K562 (cell line): ENCODE data around the gene RDH16. TPM values are rescaled to one million over a fixed set of nuclear protein-coding genes. Genes with fewer than 3 reads are reported as not detected.

Experiments used
- ATAC-seq: fragments of 200-7000 bp; cut with Tn5 transposase; 3 replicates; pipeline ENCODE4 v1.9.1; 2020; ENCODE audit warnings: moderate library complexity
- BruUV-seq: library from RNA; stranded (reverse); fragments of 400-500 nt; replicated peaks from 2 replicates; lab custom pipeline; 2021; lab: Mats Ljungman, UMichigan
- CTCF ChIA-PET: fragments of 300-600 bp; formaldehyde crosslinking; extraction: SDS; loops from one replicate; lab custom pipeline; 2021; ENCODE audit warnings: low intra/inter-chr PET ratio; lab: Yijun Ruan, JAX
- POLR2A ChIA-PET: fragments of 300-600, 350-650 bp; sonication (Branson Sonifier 250); formaldehyde crosslinking; extraction: SDS; loops from one replicate; lab custom pipeline; 2021; ENCODE audit warnings: antibody characterized with exemption, inconsistent platforms; lab: Yijun Ruan, JAX
- DNase-seq, 4 experiments: peaks; one replicate each; pipeline versions ENCODE4 v3.0.0 to v3.0.0-alpha.2; 2011 to 2018; ENCODE audit warnings: low spot score in 3 of 4, mixed read lengths in 3 of 4; ENCODE audit errors: extremely low read depth in 1 of 4
- FAIRE-seq: peaks from 2 replicates; lab custom pipeline; 2011; peaks lifted over from hg19 to GRCh38; lab: Jason Lieb, UNC
- H2AFZ ChIP-seq: 2 replicates; pipeline ENCODE4 v1.6.0; 2011; ENCODE audit warnings: low read depth, low read length, control low read depth, inconsistent platforms
- H3K27ac ChIP-seq: fragments of 200-600 bp; 3 replicates; pipeline ENCODE4 v1.8.0; 2011; ENCODE audit warnings: low read depth, mild to moderate bottlenecking, control low read depth, inconsistent platforms, low read length, moderate library complexity, mixed read lengths; ENCODE audit errors: extremely low read depth
- H3K27me3 ChIP-seq, 2 experiments: fragments of 300-600 bp in 1 of 2; 2 replicates in 1 of 2; 3 replicates in 1 of 2; pipeline versions ENCODE4 v1.6.0 to v1.8.0; 2011; ENCODE audit warnings: inconsistent platforms in 2 of 2, low read length in 2 of 2, mild to moderate bottlenecking in 1 of 2, mixed read lengths in 1 of 2, moderate library complexity in 1 of 2; ENCODE audit not compliant: control insufficient read depth in 2 of 2, insufficient read depth in 2 of 2
- H3K36me3 ChIP-seq: fragments of 300-600 bp; 3 replicates; pipeline ENCODE4 v1.8.0; 2011; ENCODE audit warnings: mild to moderate bottlenecking, low read length, inconsistent platforms; ENCODE audit not compliant: control insufficient read depth, insufficient read depth
- H3K4me1 ChIP-seq, 2 experiments: fragments of 200-600 bp in 1 of 2; replicated peaks in 1 of 2; 2 replicates in 1 of 2; 3 replicates in 1 of 2; pipeline versions ENCODE4 v1.5.1 to v1.8.0; 2011; ENCODE audit warnings: inconsistent platforms in 2 of 2, low read length in 2 of 2, mild to moderate bottlenecking in 1 of 2, mixed read lengths in 1 of 2, moderate library complexity in 1 of 2; ENCODE audit not compliant: control insufficient read depth in 2 of 2, insufficient read depth in 2 of 2
- H3K4me2 ChIP-seq: 2 replicates; pipeline ENCODE4 v1.6.1; 2011; ENCODE audit warnings: low read length, control low read depth, inconsistent platforms, mixed read lengths; ENCODE audit not compliant: insufficient read depth
- H3K4me3 ChIP-seq: fragments of 200-600 bp; sonication (generic), shearing (Covaris generic); 2 replicates; pipeline ENCODE4 v1.5.1; 2016; ENCODE audit warnings: control low read depth, inconsistent platforms
- H3K79me2 ChIP-seq: fragments of 200-600 bp; 3 replicates; pipeline ENCODE4 v1.8.0; 2011; ENCODE audit warnings: low read length, inconsistent platforms; ENCODE audit not compliant: control insufficient read depth, insufficient read depth
- H3K9ac ChIP-seq, 2 experiments: 2 replicates each; pipeline versions ENCODE4 v1.6.0 to v1.6.1; 2011; ENCODE audit warnings: low read depth in 2 of 2, low read length in 2 of 2, control low read depth in 1 of 2, inconsistent platforms in 1 of 2, mild to moderate bottlenecking in 1 of 2, mixed read lengths in 1 of 2; ENCODE audit not compliant: insufficient read depth in 1 of 2
- H3K9me1 ChIP-seq: one replicate; pipeline ENCODE4 v1.6.0; 2011; ENCODE audit warnings: inconsistent platforms, mild to moderate bottlenecking, low read length, moderate library complexity; ENCODE audit not compliant: control insufficient read depth, insufficient read depth
- H3K9me3 ChIP-seq: replicated peaks from 2 replicates; pipeline ENCODE4 v1.5.1; 2011; ENCODE audit warnings: low read depth, low read length, inconsistent platforms; ENCODE audit not compliant: control insufficient read depth, insufficient read depth
- H4K20me1 ChIP-seq: replicated peaks from 2 replicates; pipeline ENCODE4 v1.6.1; 2011; ENCODE audit warnings: low read length, inconsistent platforms, mixed read lengths; ENCODE audit not compliant: control insufficient read depth, insufficient read depth
- CBFA2T3 ChIP-seq: fragments of 450-650 bp; IDR thresholded peaks from 2 replicates; pipeline ENCODE4 v1.6.1; 2017
- RFX7 ChIP-seq: fragments of 250-450 bp; sonication (Bioruptor Pico); IDR thresholded peaks from 2 replicates; pipeline ENCODE4 v1.5.1; 2021; ENCODE audit warnings: mild to moderate bottlenecking
- SAP30 ChIP-seq: fragments of 200-600 bp; sonication (generic); IDR thresholded peaks from 2 replicates; pipeline ENCODE4 v1.6.1; 2012; ENCODE audit warnings: borderline replicate concordance, low read depth, mild to moderate bottlenecking, moderate library complexity, low read length, control low read depth, inconsistent platforms; ENCODE audit not compliant: insufficient read depth, poor library complexity, severe bottlenecking
- SMC3 ChIP-seq: conservative IDR thresholded peaks from 2 replicates; pipeline ENCODE4 v1.6.1; 2011; ENCODE audit warnings: low read depth, low read length, improper control_type of control experiment; ENCODE audit not compliant: insufficient read depth
- TAF1 ChIP-seq: IDR thresholded peaks from 2 replicates; pipeline ENCODE4 v1.6.1; 2011; ENCODE audit warnings: mild to moderate bottlenecking, low read length, moderate library complexity; ENCODE audit not compliant: insufficient read depth, control insufficient read depth, severe bottlenecking; ENCODE audit errors: extremely low read depth
- TAF9B ChIP-seq: fragments of 450-650 bp; IDR thresholded peaks from 2 replicates; pipeline ENCODE4 v1.6.1; 2018; ENCODE audit warnings: mild to moderate bottlenecking; ENCODE audit not compliant: partially characterized antibody
- TCF3 ChIP-seq: sonication (generic); formaldehyde crosslinking; IDR thresholded peaks from 2 replicates; pipeline ENCODE4 v1.4.0; 2020; ENCODE audit warnings: mild to moderate bottlenecking, missing genetic modification reagents
- ZNF507 ChIP-seq: conservative IDR thresholded peaks from 2 replicates; pipeline ENCODE4 v1.6.1; 2017; ENCODE audit warnings: missing genetic modification characterization, missing compliant biosample characterization
- ZNF707 ChIP-seq: fragments of 250-450 bp; sonication (Bioruptor Pico); conservative IDR thresholded peaks from 2 replicates; pipeline ENCODE4 v1.8.0; 2022; ENCODE audit warnings: inconsistent platforms, mild to moderate bottlenecking, moderate library complexity
- WGBS: fragments of 100-300 bp; shearing (Covaris generic); methylation state at CpG from one replicate; pipeline ENCODE4 v1.1.6; 2016; ENCODE audit warnings: low coverage, mixed read lengths; ENCODE audit not compliant: insufficient coverage; ENCODE audit errors: missing lambda C conversion rate; 5-methylcytosine and 5-hydroxymethylcytosine counted together
- in situ Hi-C: fragments of 300-500 bp; cut with MboI; formaldehyde crosslinking; loops from 4 replicates; pipeline ENCODE4 v1.15.0; 2018; ENCODE audit warnings: inconsistent platforms, mixed read lengths
- intact Hi-C: fragments of 100-400 bp; cut with micrococcal nuclease; formaldehyde crosslinking; loops from 2 replicates; pipeline ENCODE4 v1.14.2; 2022
- polyA plus RNA-seq, 8 experiments: library from polyadenylated mRNA; depleted of rRNA in 4 of 8; stranded (reverse) in 5 of 8; unstranded in 3 of 8; fragments of >200 nt; fragmentation: Nextera tagmentation in 2 of 8; fragmentation: Illumina TruSeq in 1 of 8; extraction: Ambion mirVana in 2 of 8; extraction: Trizol in 1 of 8; gene quantifications; 2 replicates each; pipeline versions ENCODE4 v1.2.1 to v1.2.3, GENCODE V29; 2011 to 2014; ENCODE audit warnings: inconsistent platforms in 1 of 8, missing spikeins in 1 of 8
- total RNA-seq, 7 experiments: library from RNA; depleted of rRNA in 6 of 7; stranded (reverse); fragments of >200 nt in 6 of 7; fragmentation: Illumina TruSeq in 2 of 7; extraction: Trizol in 2 of 7; gene quantifications; 2 replicates each; pipeline versions ENCODE4 v1.2.1 to v1.2.3, GENCODE V29; 2011 to 2021; ENCODE audit warnings: low replicate concordance in 1 of 7
- TF ChIP-seq, protein P1 (sequence below): fragments of 150-350 bp; conservative IDR thresholded peaks from 2 replicates; pipeline ENCODE4 v1.6.1; 2014; ENCODE audit warnings: low read length

The RDH16 gene
- total and polyA plus RNA-seq, 9 of the 15 experiments (the other 6 are each of a cell fraction or from before 2014, with no cell fraction given): 0.11 to 0.52 (median 0.22) TPM; not detected in 1

DNA sequence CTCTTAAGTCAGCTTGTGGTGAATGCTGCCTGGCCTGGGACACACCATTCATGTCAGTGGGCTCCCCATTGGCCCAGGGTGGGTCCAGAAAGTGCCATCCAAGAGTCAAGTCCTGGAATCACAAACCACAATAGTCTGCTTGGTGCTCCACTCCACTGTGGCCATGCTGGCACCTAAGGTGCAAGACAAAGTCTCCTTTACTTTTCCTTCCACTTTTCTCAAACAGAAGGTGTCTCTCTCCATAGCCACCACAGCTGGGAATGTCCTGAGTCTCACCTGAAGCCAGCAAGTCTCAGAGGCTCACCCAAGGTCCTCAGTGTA is 9.0 kb downstream of the RDH16 start (continued):
- TF ChIP-seq TAF9B (no peak), SMC3 (no peak), RFX7 (no peak), ZNF707 (CRISPR knock-in tag) (no peak)
- TF ChIP-seq, protein P1, sequence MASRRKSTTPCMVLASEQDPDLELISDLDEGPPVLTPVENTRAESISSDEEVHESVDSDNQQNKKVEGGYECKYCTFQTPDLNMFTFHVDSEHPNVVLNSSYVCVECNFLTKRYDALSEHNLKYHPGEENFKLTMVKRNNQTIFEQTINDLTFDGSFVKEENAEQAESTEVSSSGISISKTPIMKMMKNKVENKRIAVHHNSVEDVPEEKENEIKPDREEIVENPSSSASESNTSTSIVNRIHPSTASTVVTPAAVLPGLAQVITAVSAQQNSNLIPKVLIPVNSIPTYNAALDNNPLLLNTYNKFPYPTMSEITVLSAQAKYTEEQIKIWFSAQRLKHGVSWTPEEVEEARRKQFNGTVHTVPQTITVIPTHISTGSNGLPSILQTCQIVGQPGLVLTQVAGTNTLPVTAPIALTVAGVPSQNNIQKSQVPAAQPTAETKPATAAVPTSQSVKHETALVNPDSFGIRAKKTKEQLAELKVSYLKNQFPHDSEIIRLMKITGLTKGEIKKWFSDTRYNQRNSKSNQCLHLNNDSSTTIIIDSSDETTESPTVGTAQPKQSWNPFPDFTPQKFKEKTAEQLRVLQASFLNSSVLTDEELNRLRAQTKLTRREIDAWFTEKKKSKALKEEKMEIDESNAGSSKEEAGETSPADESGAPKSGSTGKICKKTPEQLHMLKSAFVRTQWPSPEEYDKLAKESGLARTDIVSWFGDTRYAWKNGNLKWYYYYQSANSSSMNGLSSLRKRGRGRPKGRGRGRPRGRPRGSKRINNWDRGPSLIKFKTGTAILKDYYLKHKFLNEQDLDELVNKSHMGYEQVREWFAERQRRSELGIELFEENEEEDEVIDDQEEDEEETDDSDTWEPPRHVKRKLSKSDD: no peak

DNA sequence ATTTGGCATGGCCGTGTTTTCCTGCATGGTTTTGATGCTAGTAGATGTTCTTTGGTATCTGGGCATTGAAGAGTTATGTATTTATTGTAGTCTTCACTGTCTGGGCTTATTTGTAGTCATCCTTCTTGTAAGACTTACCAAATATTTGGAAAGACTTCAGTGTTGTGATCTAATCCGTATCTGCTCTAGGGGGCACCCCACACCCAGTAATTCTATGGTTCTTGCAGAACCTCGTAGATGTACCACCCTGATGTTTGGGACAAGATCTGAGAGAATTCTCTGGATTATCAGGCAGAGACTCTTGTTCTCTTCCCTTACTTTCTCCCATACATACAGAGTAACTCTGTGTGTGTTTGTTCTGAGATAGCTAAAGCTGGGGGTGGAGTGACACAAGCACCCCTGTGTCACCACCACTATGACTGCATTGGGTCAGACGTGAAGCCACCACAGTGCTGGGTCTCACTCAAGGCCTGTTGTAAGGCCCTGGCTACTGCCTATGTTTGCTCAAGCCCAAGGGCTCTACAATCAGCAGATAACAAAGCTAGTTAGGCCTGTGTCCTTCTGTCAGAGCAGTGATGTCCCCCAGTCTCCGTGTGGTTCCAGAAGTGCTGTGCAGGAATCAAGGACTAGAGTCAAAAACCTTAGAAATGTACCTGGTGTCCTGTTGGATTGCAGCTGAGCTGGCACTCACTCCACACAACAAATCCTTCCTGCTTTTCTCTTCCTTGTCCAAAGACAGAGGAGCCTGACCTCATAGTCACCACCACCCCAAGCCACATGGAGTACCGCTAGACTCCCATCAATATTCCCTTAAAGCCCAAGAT is 9.6 kb downstream of the RDH16 start:
- POLR2A ChIA-PET: interaction anchor here (0.6 to 1.3 kb wide), 3 partner anchors 43 to 391 kb away, joined by 3 to 4 read pairs (median 3); no protein-coding TSS in a partner anchor
- Histone ChIP-seq H3K4me1 (no peaks in the 10 kb centered on the region; a peak in 4 of 5 replicates), H3K9me3 (no peaks in the 10 kb centered on the region; the same call in 1 of the 2 replicates), H4K20me1 (no peaks in the 10 kb centered on the region), H3K27ac (no peak overlapping the region; the same call in 2 of the 3 replicates), H3K4me3 (no peak overlapping the region), H3K9ac (no peak overlapping the region; a peak in 1 of 4 replicates), H2AFZ (0 out of 2 replicates have a peak overlapping the region, but pooled peaks have one; percentile 23), H3K4me2 (no peak overlapping the region), H3K27me3 (no peaks in the 10 kb centered on the region), H3K79me2 (no peaks in the 10 kb centered on the region), H3K36me3 (no peaks in the 10 kb centered on the region), H3K9me1 (no peaks in the 10 kb centered on the region)
- DNase-seq (peak in 2 of 4 experiments; percentile 27 to 50), ATAC-seq (peak; percentile 84), FAIRE-seq (peak; percentile 35)
- intact Hi-C loops: loop anchor here (1.0 to 5.0 kb wide), 3 partner anchors 39 to 106 kb away; no protein-coding TSS in a partner anchor
- CTCF ChIA-PET: interaction anchor here (0.9 to 1.1 kb wide), 2 partner anchors 53 to 61 kb away, joined by 5 read pairs; no protein-coding TSS in a partner anchor
- in situ Hi-C loops: loop anchor here (5.0 kb wide), 1 partner anchor 39 kb away; no protein-coding TSS in a partner anchor
- 29% methylated on average over 6 of the region's 6 CpGs for WGBS
- BruUV-seq: no TSS peak
- TF ChIP-seq TCF3 (CRISPR knock-in tag) (no peak), SMC3 (peak; percentile 32; the same call in 1 of the 2 replicates), TAF1 (no peak), ZNF507 (no peak), SAP30 (no peak), CBFA2T3 (peak; percentile 38)
